Hematopoietic multipotent progenitor cell (in vitro differentiated cells): ENCODE results near the gene DGKD. TPM values are rescaled to one million over a fixed set of nuclear protein-coding genes. Genes with fewer than 3 reads are reported as not detected.

Source experiments
- DNase-seq, 3 donors: peaks; one replicate each; pipeline ENCODE4 v3.0.0-alpha.2; 2011 to 2015; ENCODE audit warnings: low read depth in 2 of 3, low spot score in 2 of 3
- total RNA-seq: library from RNA; depleted of rRNA; stranded (reverse); fragments of >200 nt; gene quantifications from one replicate; pipeline ENCODE4 v1.2.3, GENCODE V29; 2012

DGKD gene
- total RNA-seq, 1 donor, result 25.9 TPM

GRCh38 chr2:233422050-233422639 is 67.9 kb downstream of the DGKD start:
- no peak for DNase-seq

GRCh38 chr2:233422649-233423551 is 68.6 kb downstream of the DGKD start:
- no peak for DNase-seq

DNA sequence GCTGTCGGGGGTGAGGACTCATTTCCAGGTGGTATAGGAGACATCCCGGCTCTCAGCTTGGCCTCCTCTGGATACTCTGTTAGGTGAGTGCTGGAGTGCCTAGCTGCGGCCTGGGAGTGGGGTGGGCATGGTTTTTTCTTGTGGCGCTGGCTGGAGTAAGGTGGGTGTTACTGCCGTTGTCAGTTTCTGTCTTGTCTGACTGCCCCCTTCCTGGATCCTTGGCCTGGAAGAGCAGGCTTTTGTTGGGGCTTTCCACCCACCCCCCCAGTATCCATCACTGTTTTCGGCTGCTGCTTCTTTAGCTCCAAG is 69.2 kb downstream of the DGKD start:
- no peak for DNase-seq

DNA sequence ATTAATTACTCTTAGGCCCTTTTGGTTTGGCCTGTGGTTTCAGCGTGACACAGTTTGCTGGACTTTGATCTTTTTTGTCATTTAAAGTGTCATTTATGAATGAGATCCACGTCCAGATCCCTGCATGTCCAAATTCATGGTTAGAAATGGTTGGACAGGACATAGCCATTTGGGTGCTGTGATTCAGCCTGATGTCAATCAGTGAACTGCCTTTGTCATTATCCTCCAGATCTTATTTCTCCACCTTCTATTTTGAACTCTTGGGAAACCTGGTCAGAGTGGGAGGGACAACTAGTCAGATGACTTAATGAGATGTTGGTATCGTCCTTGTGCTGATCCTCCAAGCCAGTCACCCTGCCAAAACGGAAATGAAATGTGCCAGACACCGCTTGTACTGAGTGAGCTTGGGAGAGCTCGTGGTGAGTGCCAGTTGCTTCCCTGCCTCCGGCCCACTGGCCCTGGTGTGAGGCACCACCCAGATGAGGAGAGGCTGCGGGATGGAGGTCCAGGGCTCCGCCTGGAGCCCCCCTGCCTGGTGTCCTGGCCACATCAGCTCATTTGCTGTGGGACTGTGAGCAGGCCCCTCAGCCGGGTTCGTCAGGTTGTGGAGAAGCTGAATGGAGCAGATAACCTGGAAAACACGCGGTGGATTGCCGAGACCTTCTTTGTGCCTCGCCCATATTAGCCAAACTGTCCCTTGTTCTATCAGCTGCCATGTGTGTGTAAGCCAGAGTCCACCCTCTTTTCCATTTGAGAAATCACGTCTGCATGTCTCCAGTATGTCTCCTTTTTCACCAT is 70.1 kb downstream of the DGKD start:
- no peak for DNase-seq

GRCh38 chr2:233426619-233427342 is 72.5 kb downstream of the DGKD start:
- no peak for DNase-seq

GRCh38 chr2:233428008-233428407 is 73.7 kb downstream of the DGKD start:
- DNase-seq, result no peak

- DNase-seq, result no peak
Observed at GRCh38 chr2:233428438-233428837, 74.1 kb downstream of the DGKD start.

GRCh38 chr2:233429175-233429897 is 75.0 kb downstream of the DGKD start:
- DNase-seq, result no peak

DNA sequence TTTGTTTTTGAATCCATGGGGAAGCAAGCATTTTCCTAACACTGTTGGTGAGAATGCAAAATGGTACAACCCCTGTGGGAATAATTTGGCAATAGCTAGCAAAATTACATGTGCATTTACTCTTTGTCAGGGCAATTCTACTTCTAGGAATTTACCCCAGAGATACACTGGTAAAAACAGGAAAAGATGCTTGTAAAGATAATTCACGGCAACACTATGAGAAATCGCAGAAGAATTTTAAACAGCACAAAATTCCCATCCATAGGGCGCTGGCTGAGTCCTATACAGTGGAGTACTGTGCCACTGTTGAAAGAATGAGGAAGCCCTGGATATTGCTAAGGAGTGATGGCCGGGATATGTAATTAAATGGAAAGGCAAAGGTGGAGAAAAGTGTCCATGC is 75.8 kb downstream of the DGKD start:
- DNase-seq, result no peak

DNA sequence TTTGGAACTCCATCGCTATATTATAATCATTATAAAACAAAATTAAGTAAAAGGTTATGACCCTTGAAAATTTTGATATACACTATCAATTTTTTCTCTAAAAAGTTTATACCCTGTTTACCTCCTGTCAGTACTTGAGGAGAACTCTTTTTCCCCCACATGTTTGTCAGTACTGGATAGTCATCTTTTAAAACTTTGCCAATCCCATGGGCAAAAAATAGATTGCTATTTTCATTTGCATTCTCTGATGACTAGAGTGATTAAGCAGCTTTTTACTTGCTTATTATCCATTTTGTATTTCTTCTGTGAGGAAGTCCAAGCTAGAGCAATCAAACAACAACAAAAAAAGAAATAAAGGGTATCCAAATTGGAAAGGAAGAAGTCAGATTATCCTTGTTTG is 76.4 kb downstream of the DGKD start:
- no peak for DNase-seq

DNA sequence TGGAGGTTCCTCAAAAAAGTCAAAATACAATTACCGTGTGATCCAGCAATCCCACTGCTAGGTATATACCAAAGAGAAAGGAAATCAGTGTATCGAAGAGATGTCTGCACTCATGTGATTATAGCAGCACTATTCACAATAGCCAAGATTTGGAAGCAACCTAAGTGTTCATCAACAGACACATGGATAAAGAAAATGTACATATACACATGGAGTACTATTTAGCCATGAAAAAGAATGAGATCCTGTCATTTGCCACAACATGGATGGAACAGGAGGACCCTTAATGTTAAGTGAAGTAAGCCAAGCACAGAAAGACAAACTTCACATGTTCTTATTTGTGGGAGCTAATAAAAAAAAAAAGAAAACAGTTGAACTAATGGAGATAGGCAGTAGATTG is 78.7 kb downstream of the DGKD start:
- DNase-seq, result no peak

- no peak for DNase-seq
Observed at GRCh38 chr2:233433794-233434193, 79.5 kb downstream of the DGKD start.

- no peak for DNase-seq
Observed at GRCh38 chr2:233434666-233435330, 80.5 kb downstream of the DGKD start.

- DNase-seq, result no peak
Observed at GRCh38 chr2:233435436-233436190, 81.3 kb downstream of the DGKD start.

GRCh38 chr2:233436191-233436581 is 81.9 kb downstream of the DGKD start:
- DNase-seq, result no peak

DNA sequence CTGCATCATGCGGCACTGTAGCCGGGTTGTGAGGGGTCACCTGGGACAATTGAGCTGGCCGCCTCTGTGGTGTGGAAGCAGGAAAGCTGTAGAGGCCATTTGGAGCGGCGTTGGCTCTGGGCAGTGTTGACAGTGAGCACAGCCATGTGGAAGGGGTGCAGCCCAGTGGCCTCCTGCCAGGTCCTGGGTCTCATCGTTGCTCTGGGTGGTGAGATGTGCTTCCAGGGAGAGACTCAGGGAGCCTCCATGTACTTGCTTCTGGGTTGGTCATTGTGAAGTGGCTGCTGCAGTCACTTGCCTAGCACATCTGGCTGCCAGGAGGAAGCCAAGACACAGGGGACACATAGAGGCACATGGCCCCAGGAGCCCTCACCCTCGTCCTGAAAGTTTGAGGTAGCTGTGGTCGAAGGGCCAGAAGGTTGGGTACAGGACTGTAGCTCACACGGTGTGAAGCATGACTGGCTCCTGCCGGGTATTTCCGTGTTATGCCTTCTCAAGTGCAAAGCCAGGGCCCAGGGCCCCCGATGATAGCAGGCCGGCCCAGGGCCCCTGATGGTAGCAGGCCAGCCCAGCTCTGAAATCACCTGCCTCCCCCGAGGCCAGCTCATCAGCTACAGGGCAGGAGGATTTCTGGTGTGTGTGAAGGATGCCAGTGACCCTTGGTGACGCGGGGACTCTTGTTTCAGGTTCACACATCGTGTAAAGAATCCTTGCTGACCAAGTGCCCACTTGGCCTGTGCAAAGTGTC is 82.6 kb downstream of the DGKD start:
- no peak for DNase-seq

DNA sequence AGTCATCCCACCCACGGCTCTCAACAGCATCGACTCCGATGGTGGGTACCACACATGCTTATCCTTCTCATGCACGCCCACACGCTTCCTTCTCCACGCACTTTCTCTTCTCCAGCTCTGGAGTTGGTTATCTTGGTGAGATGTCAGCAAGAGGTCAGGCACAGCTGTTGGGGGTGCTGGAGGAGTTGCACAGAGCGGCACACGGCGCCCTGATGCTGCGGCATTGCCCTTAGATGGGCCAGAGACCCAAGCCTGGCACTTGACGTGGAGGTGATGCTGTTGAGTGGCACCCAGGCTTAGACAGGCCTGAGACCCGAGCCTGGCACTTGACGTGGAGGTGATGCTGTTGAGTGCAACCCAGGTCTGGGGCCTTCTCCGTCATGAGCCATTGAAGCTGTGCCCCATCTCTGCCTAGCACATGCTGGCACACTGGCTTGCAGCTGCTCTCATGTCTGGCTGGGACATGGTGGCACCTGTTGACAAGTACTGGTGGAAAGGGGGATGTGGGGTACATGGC is 83.2 kb downstream of the DGKD start:
- no peak for DNase-seq

- no peak for DNase-seq
Observed at GRCh38 chr2:233438573-233439147, 84.4 kb downstream of the DGKD start.
